GM23338 (cell line): Measurements from ENCODE around the gene MYO5B. TPM values are rescaled to one million over a fixed set of nuclear protein-coding genes. Genes with fewer than 3 reads are reported as not detected.

ENCODE experiments used
- ATAC-seq: fragments of 200-7000 bp; cut with Tn5 transposase; 3 replicates; pipeline ENCODE4 v1.9.1; 2020
- DNase-seq: peaks from one replicate; pipeline ENCODE4 v3.0.0-alpha.2; 2015; ENCODE audit warnings: low spot score
- H2AFZ ChIP-seq: fragments of 200-600 bp; sonication (generic); 2 replicates; pipeline ENCODE4 v1.8.0; 2016; ENCODE audit warnings: antibody characterized with exemption, mild to moderate bottlenecking, moderate library complexity
- H3F3A ChIP-seq: fragments of 200-600 bp; sonication (generic); replicated peaks from 2 replicates; pipeline ENCODE4 v1.8.0; 2017; ENCODE audit warnings: antibody characterized with exemption, mixed run types, low read depth
- H3K27ac ChIP-seq: fragments of 200-600 bp; sonication (generic); 2 replicates; pipeline ENCODE4 v1.6.1; 2016; ENCODE audit warnings: low read depth
- H3K27me3 ChIP-seq: fragments of 200-600 bp; sonication (generic); 2 replicates; pipeline ENCODE4 v1.8.0; 2016; ENCODE audit warnings: mild to moderate bottlenecking, mixed run types, moderate library complexity; ENCODE audit not compliant: insufficient read depth
- H3K36me3 ChIP-seq: fragments of 200-600 bp; sonication (generic); 2 replicates; pipeline ENCODE4 v1.8.0; 2016; ENCODE audit warnings: mild to moderate bottlenecking; ENCODE audit not compliant: insufficient read depth
- H3K4me1 ChIP-seq: fragments of 200-600 bp; sonication (generic); 2 replicates; pipeline ENCODE4 v1.8.0; 2016; ENCODE audit warnings: mild to moderate bottlenecking, moderate library complexity; ENCODE audit not compliant: insufficient read depth
- H3K4me2 ChIP-seq: fragments of 200-600 bp; sonication (generic); 2 replicates; pipeline ENCODE4 v1.7.1; 2017; ENCODE audit warnings: mixed run types
- H3K4me3 ChIP-seq: fragments of 200-600 bp; sonication (generic); 2 replicates; pipeline ENCODE4 v1.6.1; 2016; ENCODE audit warnings: mixed run types
- H3K79me2 ChIP-seq: fragments of 200-600 bp; sonication (generic); replicated peaks from 2 replicates; pipeline ENCODE4 v1.8.0; 2017; ENCODE audit warnings: mild to moderate bottlenecking; ENCODE audit not compliant: insufficient read depth
- H3K9me2 ChIP-seq: fragments of 200-600 bp; sonication (generic); 2 replicates; pipeline ENCODE4 v1.8.0; 2017; ENCODE audit not compliant: insufficient read depth
- H4K20me1 ChIP-seq: fragments of 200-600 bp; sonication (generic); replicated peaks from 2 replicates; pipeline ENCODE4 v1.8.0; 2017; ENCODE audit warnings: mild to moderate bottlenecking; ENCODE audit not compliant: insufficient read depth
- H3K27ac Mint-ChIP-seq: 2 replicates; pipeline ENCODE4 v1.8.0; 2020; ENCODE audit warnings: inconsistent platforms, mild to moderate bottlenecking, moderate library complexity, mixed read lengths
- H3K27me3 Mint-ChIP-seq: 3 replicates; pipeline ENCODE4 v1.8.0; 2022; ENCODE audit warnings: low read depth, mild to moderate bottlenecking, moderate library complexity, mixed read lengths, inconsistent platforms; ENCODE audit not compliant: insufficient read depth, poor library complexity
- H3K36me3 Mint-ChIP-seq: 3 replicates; pipeline ENCODE4 v1.8.0; 2021; ENCODE audit warnings: low read depth, mild to moderate bottlenecking, inconsistent platforms, moderate library complexity, mixed read lengths
- H3K4me1 Mint-ChIP-seq: 3 replicates; pipeline ENCODE4 v1.8.0; 2020; ENCODE audit warnings: mild to moderate bottlenecking, inconsistent platforms, mixed read lengths
- H3K4me3 Mint-ChIP-seq: 3 replicates; pipeline ENCODE4 v1.8.0; 2021; ENCODE audit warnings: moderate library complexity, mild to moderate bottlenecking, inconsistent platforms, mixed read lengths
- H3K9me3 Mint-ChIP-seq: 3 replicates; pipeline ENCODE4 v1.8.0; 2020; ENCODE audit warnings: moderate library complexity, mild to moderate bottlenecking, inconsistent platforms, mixed read lengths
- CREB1 ChIP-seq: fragments of 250-450 bp; sonication (Bioruptor Pico); IDR thresholded peaks from 2 replicates; pipeline ENCODE4 v1.5.0; 2020; ENCODE audit warnings: low read depth, mild to moderate bottlenecking, moderate library complexity
- CTCF ChIP-seq, 2 experiments: fragments of 200-600 bp in 1 of 2; sonication (generic) in 1 of 2; conservative IDR thresholded peaks; 2 replicates each; pipeline versions ENCODE4 v1.5.1 to v1.6.1; 2016 to 2017; ENCODE audit warnings: antibody characterized with exemption in 2 of 2, low read depth in 2 of 2, mild to moderate bottlenecking in 2 of 2, moderate library complexity in 1 of 2
- ETS1 ChIP-seq: IDR thresholded peaks from 2 replicates; pipeline ENCODE4 v1.6.1; 2016; ENCODE audit warnings: antibody characterized with exemption
- EZH2 ChIP-seq: fragments of 200-600 bp; sonication (generic); IDR thresholded peaks from one replicate; pipeline ENCODE4 v1.8.0; 2017; ENCODE audit warnings: antibody characterized with exemption, mild to moderate bottlenecking, low read depth; ENCODE audit not compliant: unreplicated experiment
- EZH2phosphoT487 ChIP-seq: fragments of 200-600 bp; sonication (generic); IDR thresholded peaks from one replicate; pipeline ENCODE4 v1.8.1; 2018; ENCODE audit warnings: antibody characterized with exemption; ENCODE audit not compliant: unreplicated experiment
- JUNB ChIP-seq: IDR thresholded peaks from one replicate; pipeline ENCODE4 v1.6.1; 2016; ENCODE audit warnings: antibody characterized with exemption; ENCODE audit not compliant: unreplicated experiment
- NANOG ChIP-seq: IDR thresholded peaks from 2 replicates; pipeline ENCODE4 v1.6.1; 2016; ENCODE audit warnings: antibody characterized with exemption, borderline replicate concordance
- POLR2AphosphoS5 ChIP-seq: IDR thresholded peaks from 2 replicates; pipeline ENCODE4 v1.6.1; 2016; ENCODE audit warnings: antibody characterized with exemption, low read depth
- REST ChIP-seq: IDR thresholded peaks from one replicate; pipeline ENCODE4 v1.6.1; 2018; ENCODE audit warnings: antibody characterized with exemption; ENCODE audit not compliant: unreplicated experiment
- STAT1 ChIP-seq: IDR thresholded peaks from one replicate; pipeline ENCODE4 v1.6.1; 2016; ENCODE audit warnings: antibody characterized with exemption; ENCODE audit not compliant: unreplicated experiment
- ZNF114 ChIP-seq: fragments of 250-450 bp; sonication (Bioruptor Pico); IDR thresholded peaks from 2 replicates; pipeline ENCODE4 v1.5.0; 2020; ENCODE audit warnings: mild to moderate bottlenecking, moderate library complexity
- ZNF331 ChIP-seq: fragments of 250-450 bp; sonication (Bioruptor Pico); IDR thresholded peaks from 2 replicates; pipeline ENCODE4 v1.5.0; 2020; ENCODE audit warnings: low read depth, mild to moderate bottlenecking, moderate library complexity
- ZNF462 ChIP-seq: fragments of 250-450 bp; sonication (Bioruptor Pico); IDR thresholded peaks from 2 replicates; pipeline ENCODE4 v1.5.0; 2020; ENCODE audit warnings: mild to moderate bottlenecking, moderate library complexity
- polyA plus RNA-seq: library from polyadenylated mRNA; unstranded; fragments of >200 nt; fragmentation: Nextera tagmentation; extraction: Ambion mirVana; gene quantifications from 2 replicates; pipeline ENCODE4 v1.2.1, GENCODE V29; 2016
- total RNA-seq: library from RNA; depleted of rRNA; stranded (reverse); fragments of >200 nt; shearing (Covaris generic); gene quantifications from 2 replicates; pipeline ENCODE4 v1.2.3, GENCODE V29; 2014

Gene MYO5B
- total and polyA plus RNA-seq, 2 experiments from 2014 or later: 3.2 to 19.1 TPM

GRCh38 chr18:49847524-49847923 is 347.4 kb downstream of the MYO5B start:
- Histone ChIP-seq H3K79me2 (no peaks in the 10 kb centered on the region), H3K27me3 (no peaks in the 10 kb centered on the region), H2AFZ (no peak overlapping the region), H3K4me3 (no peak overlapping the region), H3K36me3 (no peaks in the 10 kb centered on the region), H3K4me2 (no peak overlapping the region), H3K9me2 (no peaks in the 10 kb centered on the region), H3F3A (no peaks in the 10 kb centered on the region), H3K4me1 (no peaks in the 10 kb centered on the region), H3K27ac (no peak overlapping the region), H4K20me1 (no peaks in the 10 kb centered on the region)
- TF ChIP-seq NANOG: no peak
- TF ChIP-seq EZH2: no peak
- TF ChIP-seq ZNF114: no peak
- TF ChIP-seq ETS1: no peak
- TF ChIP-seq POLR2AphosphoS5: no peak
- no peak for TF ChIP-seq ZNF331 (CRISPR knock-in tag)
- no peak for TF ChIP-seq JUNB
- TF ChIP-seq STAT1: no peak
- no peak for TF ChIP-seq CTCF (conservative IDR thresholded peaks at IDR 0.05; ENCODE audit: low read depth in 2 of 2)
- no peak for TF ChIP-seq CREB1 (CRISPR knock-in tag)
- TF ChIP-seq EZH2phosphoT487: no peak
- no peak for TF ChIP-seq ZNF462 (CRISPR knock-in tag)
- TF ChIP-seq REST: no peak
- DNase-seq: no peak
- H3K27ac Mint-ChIP-seq: 0 out of 2 replicates have a peak overlapping the region, but pooled peaks have one; percentile 34
- H3K4me1 Mint-ChIP-seq: peaks cover 35% of the 10 kb centered on the region
- H3K4me3 Mint-ChIP-seq: no peak overlapping the region
- no peaks in the 10 kb centered on the region for H3K9me3 Mint-ChIP-seq
- ATAC-seq: no peak
- no peaks in the 10 kb centered on the region; the same call in 2 of the 3 replicates for H3K36me3 Mint-ChIP-seq
- H3K27me3 Mint-ChIP-seq: peaks cover 6% of the 10 kb centered on the region
